ENCODE data around the gene NRXN2.

- TF ChIP-seq CTCF (IDR thresholded peaks at IDR 0.05; ENCODE audit: low read depth, low read length, poor library complexity, severe bottlenecking) (no peak), EZH2phosphoT487 (IDR thresholded peaks at IDR 0.05; ENCODE audit: borderline replicate concordance, low read length) (no peak)
Measured at GRCh38 chr11:64560139-64560771, 162.7 kb downstream of the NRXN2 start.
